Endodermal cell (in vitro differentiated cells): ENCODE measurements around the gene UNC5C. TPM values are rescaled to one million over a fixed set of nuclear protein-coding genes. Genes with fewer than 3 reads are reported as not detected.

Source experiments
- DNase-seq: peaks from one replicate; pipeline ENCODE4 v3.0.0-alpha.2; 2017
- H3K27ac ChIP-seq: 2 replicates; pipeline ENCODE4 v1.5.1; 2013; ENCODE audit warnings: mild to moderate bottlenecking, low read depth, low read length, moderate library complexity
- H3K27me3 ChIP-seq: 2 replicates; pipeline ENCODE4 v1.6.1; 2013; ENCODE audit warnings: mild to moderate bottlenecking, low read length, moderate library complexity; ENCODE audit not compliant: insufficient read depth, control insufficient read depth, poor library complexity, severe bottlenecking
- H3K36me3 ChIP-seq: 2 replicates; pipeline ENCODE4 v1.7.0; 2013; ENCODE audit warnings: mild to moderate bottlenecking, low read length, moderate library complexity; ENCODE audit not compliant: control insufficient read depth, insufficient read depth
- H3K4me1 ChIP-seq: one replicate; pipeline ENCODE4 v1.7.0; 2013; ENCODE audit warnings: low read length; ENCODE audit not compliant: control insufficient read depth, insufficient read depth
- H3K4me3 ChIP-seq: 2 replicates; pipeline ENCODE4 v1.5.1; 2013; ENCODE audit warnings: mild to moderate bottlenecking, low read length, moderate library complexity
- H3K9ac ChIP-seq: 2 replicates; pipeline ENCODE4 v1.6.1; 2013; ENCODE audit warnings: mild to moderate bottlenecking, low read length, moderate library complexity; ENCODE audit not compliant: poor library complexity, severe bottlenecking; ENCODE audit errors: extremely low read depth
- H3K9me3 ChIP-seq: 2 replicates; pipeline ENCODE4 v1.6.1; 2013; ENCODE audit warnings: mild to moderate bottlenecking, low read length, moderate library complexity; ENCODE audit not compliant: control insufficient read depth
- H3K27ac Mint-ChIP-seq: 2 replicates; pipeline ENCODE4 v1.8.0; 2020; ENCODE audit warnings: mixed read lengths
- H3K27me3 Mint-ChIP-seq: 2 replicates; pipeline ENCODE4 v1.8.0; 2021; ENCODE audit warnings: mild to moderate bottlenecking, mixed read lengths; ENCODE audit not compliant: insufficient read depth
- H3K36me3 Mint-ChIP-seq: 2 replicates; pipeline ENCODE4 v1.8.0; 2020; ENCODE audit warnings: low read depth, mixed read lengths
- H3K4me1 Mint-ChIP-seq: 2 replicates; pipeline ENCODE4 v1.8.0; 2020; ENCODE audit warnings: mixed read lengths
- H3K4me3 Mint-ChIP-seq: 2 replicates; pipeline ENCODE4 v1.8.0; 2020; ENCODE audit warnings: mild to moderate bottlenecking, moderate library complexity, mixed read lengths
- H3K9me3 Mint-ChIP-seq: 2 replicates; pipeline ENCODE4 v1.8.0; 2020; ENCODE audit warnings: mild to moderate bottlenecking, mixed read lengths
- WGBS, 2 experiments: methylation state at CpG; one replicate each; pipeline versions ENCODE4 v1.1.5 to v1.1.7; 2013; ENCODE audit warnings: missing lambda C conversion rate in 2 of 2, mixed read lengths in 1 of 2; ENCODE audit not compliant: insufficient coverage in 1 of 2, insufficient read length in 1 of 2; 5-methylcytosine and 5-hydroxymethylcytosine counted together
- total RNA-seq, 2 donors: library from RNA; stranded (reverse); fragmentation: NEBNext Ultra II Directional in 1 of 2; extraction: Animal tissue kit (Norgen Biotek cat#: 25700) in 1 of 2; gene quantifications; 2 replicates in 1 of 2; 3 replicates in 1 of 2; pipeline ENCODE4 v1.2.1, GENCODE V29; 2021
- TF ChIP-seq, protein P1 (sequence below): fragments of 200-600 bp; sonication (generic); conservative IDR thresholded peaks from 2 replicates; pipeline ENCODE4 v1.5.0; 2021; ENCODE audit warnings: antibody characterized with exemption, mild to moderate bottlenecking

The UNC5C gene
- total RNA-seq, 2 donors from 2014 or later, result 2.0 to 7.2 TPM

DNA sequence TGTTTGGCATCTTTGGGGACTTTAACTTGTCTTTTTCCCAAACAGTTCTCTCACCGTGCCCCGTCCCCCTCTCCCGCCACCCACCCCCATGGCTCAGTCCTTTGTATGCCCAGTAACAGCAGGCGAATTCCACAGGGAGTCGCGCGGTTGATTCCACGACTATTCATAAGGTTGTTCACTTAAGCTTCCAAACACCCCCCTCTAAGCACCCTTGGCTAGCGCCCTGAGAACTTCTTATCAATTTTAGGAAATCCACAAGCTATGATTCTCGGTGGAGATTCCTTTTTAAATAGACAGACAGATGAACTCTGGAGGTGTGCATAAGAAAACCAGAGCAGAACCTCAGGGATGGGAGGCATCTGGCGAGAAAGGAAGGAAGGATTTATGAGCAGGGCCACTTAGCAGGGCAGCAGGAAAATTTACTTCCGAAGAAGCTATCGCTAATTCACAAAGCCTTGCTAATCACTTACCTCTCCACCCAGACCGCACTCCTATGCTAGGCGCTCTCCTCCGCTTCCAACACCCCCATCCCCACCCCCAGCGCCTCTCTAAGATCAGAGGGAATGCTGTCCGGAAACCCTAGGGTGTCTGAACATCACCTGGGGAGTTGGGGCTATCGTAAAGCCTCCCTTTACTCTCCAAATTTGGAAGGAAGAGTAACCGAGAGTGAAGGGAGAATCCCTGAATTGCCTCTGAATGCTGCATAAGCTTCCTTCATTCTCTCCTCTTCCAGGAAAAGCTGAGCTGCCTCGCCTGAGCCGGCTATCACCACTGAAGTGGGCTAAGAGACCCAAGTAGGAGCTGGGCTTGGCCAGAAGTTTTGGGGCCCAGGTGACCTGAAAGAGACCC lies 1.7 kb downstream of the UNC5C start:
- Mint-ChIP-seq H3K27me3 (peaks cover 72% of the 10 kb centered on the region), H3K4me3 (peak overlapping the region; percentile 80), H3K27ac (no peak overlapping the region), H3K36me3 (no peaks in the 10 kb centered on the region), H3K4me1 (peaks cover 38% of the 10 kb centered on the region), H3K9me3 (no peaks in the 10 kb centered on the region)
- Histone ChIP-seq H3K4me1 (peaks cover 3% of the 10 kb centered on the region), H3K36me3 (no peaks in the 10 kb centered on the region), H3K4me3 (peak overlapping the region; percentile 86), H3K27ac (peak overlapping the region; percentile 58), H3K9me3 (no peaks in the 10 kb centered on the region), H3K27me3 (peaks cover 58% of the 10 kb centered on the region), H3K9ac (no peak overlapping the region)
- TF ChIP-seq, protein P1, sequence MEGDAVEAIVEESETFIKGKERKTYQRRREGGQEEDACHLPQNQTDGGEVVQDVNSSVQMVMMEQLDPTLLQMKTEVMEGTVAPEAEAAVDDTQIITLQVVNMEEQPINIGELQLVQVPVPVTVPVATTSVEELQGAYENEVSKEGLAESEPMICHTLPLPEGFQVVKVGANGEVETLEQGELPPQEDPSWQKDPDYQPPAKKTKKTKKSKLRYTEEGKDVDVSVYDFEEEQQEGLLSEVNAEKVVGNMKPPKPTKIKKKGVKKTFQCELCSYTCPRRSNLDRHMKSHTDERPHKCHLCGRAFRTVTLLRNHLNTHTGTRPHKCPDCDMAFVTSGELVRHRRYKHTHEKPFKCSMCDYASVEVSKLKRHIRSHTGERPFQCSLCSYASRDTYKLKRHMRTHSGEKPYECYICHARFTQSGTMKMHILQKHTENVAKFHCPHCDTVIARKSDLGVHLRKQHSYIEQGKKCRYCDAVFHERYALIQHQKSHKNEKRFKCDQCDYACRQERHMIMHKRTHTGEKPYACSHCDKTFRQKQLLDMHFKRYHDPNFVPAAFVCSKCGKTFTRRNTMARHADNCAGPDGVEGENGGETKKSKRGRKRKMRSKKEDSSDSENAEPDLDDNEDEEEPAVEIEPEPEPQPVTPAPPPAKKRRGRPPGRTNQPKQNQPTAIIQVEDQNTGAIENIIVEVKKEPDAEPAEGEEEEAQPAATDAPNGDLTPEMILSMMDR, result no peak
- WGBS, 2 experiments, result 0 to 1% methylated on average over 9 to 22 of the region's 22 CpGs
- peak; percentile 83 for DNase-seq

DNA sequence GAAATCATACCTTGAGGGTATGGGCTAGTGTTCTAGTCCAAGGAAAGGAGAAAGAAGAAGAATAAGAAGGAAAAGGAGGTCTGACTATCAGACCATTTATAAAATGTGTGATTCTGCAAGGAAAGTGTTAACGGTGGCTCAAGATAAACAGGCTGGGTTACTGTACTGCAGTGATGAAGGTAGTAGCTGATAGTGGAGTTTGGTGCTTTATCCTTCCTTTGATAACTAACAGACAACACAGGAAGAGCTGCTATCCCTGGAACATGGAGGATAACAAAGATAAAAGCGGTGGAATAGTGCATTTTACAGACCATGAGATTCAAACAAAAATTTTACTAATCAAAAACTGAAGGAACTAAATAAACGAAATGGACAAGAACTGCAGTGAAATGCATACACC lies 2.6 kb downstream of the UNC5C start:
- H3K4me1 ChIP-seq, result peaks cover 3% of the 10 kb centered on the region
- H3K27ac Mint-ChIP-seq, result no peak overlapping the region
- peaks cover 38% of the 10 kb centered on the region for H3K4me1 Mint-ChIP-seq
- DNase-seq, result no peak
- peak overlapping the region; percentile 80 for H3K4me3 Mint-ChIP-seq
- H3K4me3 ChIP-seq, result peak overlapping the region; percentile 86
- no peak overlapping the region for H3K27ac ChIP-seq
- no peak overlapping the region for H3K9ac ChIP-seq
- no peaks in the 10 kb centered on the region for H3K9me3 ChIP-seq
- peaks cover 66% of the 10 kb centered on the region for H3K27me3 Mint-ChIP-seq
- H3K27me3 ChIP-seq, result peaks cover 55% of the 10 kb centered on the region
- 25 to 30% methylated on average over 1 to 3 of the region's 3 CpGs for WGBS, 2 experiments
- TF ChIP-seq, protein P1, result no peak
- no peaks in the 10 kb centered on the region for H3K9me3 Mint-ChIP-seq
- no peaks in the 10 kb centered on the region for H3K36me3 ChIP-seq
- no peaks in the 10 kb centered on the region for H3K36me3 Mint-ChIP-seq

DNA sequence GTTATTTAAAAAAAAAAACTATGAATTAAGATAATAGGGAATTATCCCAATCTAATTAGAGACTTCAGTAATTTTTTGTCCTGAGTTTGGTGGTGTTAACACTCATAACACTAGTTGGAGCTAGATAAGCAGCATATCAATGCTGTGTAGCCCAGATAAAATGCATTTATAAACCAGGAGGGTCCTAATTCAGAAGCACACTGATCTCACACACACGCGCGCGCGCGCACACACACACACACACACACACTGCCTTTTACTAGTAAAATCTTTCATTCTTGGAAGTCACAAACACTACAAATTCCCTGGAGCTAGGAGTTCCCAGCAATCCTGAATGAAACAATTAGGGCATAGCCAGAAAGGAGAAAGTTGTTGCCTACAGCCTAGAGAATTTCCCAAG lies 3.2 kb downstream of the UNC5C start:
- no peak for DNase-seq
- Histone ChIP-seq H3K27me3 (peaks cover 48% of the 10 kb centered on the region), H3K27ac (no peak overlapping the region), H3K36me3 (no peaks in the 10 kb centered on the region), H3K4me1 (peaks cover 3% of the 10 kb centered on the region), H3K9ac (no peak overlapping the region), H3K9me3 (no peaks in the 10 kb centered on the region), H3K4me3 (peak overlapping the region; percentile 86)
- TF ChIP-seq, protein P1, result no peak
- H3K36me3 Mint-ChIP-seq, result no peaks in the 10 kb centered on the region
- H3K27me3 Mint-ChIP-seq, result peaks cover 61% of the 10 kb centered on the region
- no peak overlapping the region for H3K27ac Mint-ChIP-seq
- no peak overlapping the region for H3K4me3 Mint-ChIP-seq
- WGBS, 2 experiments, result 92 to 95% methylated on average over 6 of the region's 6 CpGs
- H3K9me3 Mint-ChIP-seq, result no peaks in the 10 kb centered on the region
- H3K4me1 Mint-ChIP-seq, result peaks cover 41% of the 10 kb centered on the region
